ENCODE data around the gene SCNN1G. TPM values are rescaled to one million over a fixed set of nuclear protein-coding genes. Genes with fewer than 3 reads are reported as not detected.

The SCNN1G gene
- polyA plus RNA-seq, 3 donors = not detected

GRCh38 chr16:23146877-23147601, 35.5 kb upstream of the SCNN1G start:
- peaks cover 2 to 3% of the 10 kb centered on the region in 2 donors for H3K27me3 ChIP-seq (ENCODE audit: control insufficient read depth in 2 of 2, insufficient read depth in 2 of 2, low read length in 2 of 2)
- intact Hi-C loops (cut with micrococcal nuclease) = no loop called here
- 77% methylated on average over 5 of the region's 17 CpGs for WGBS (ENCODE audit: insufficient coverage)
- H2AFZ ChIP-seq (ENCODE audit: insufficient read depth, low read depth, low read length, poor library complexity, severe bottlenecking) = no peak overlapping the region
- no peaks in the 10 kb centered on the region for H4K20me1 ChIP-seq (ENCODE audit: insufficient read depth, low read length)
- Mint-ChIP-seq H3K4me1 (peaks cover 25% of the 10 kb centered on the region), H3K27ac (no peak overlapping the region), H3K27me3 (ENCODE audit: low read depth in 3 of 3) (peaks cover 4 to 13% (median 10%) of the 10 kb centered on the region in 3 donors), H3K9me3 (no peaks in the 10 kb centered on the region), H3K4me3 (peak overlapping the region in 1 of 2 donors; percentile 7), H3K36me3 (no peaks in the 10 kb centered on the region)
- H3K27ac ChIP-seq (ENCODE audit: low read depth in 1 of 2, low read length in 2 of 2) = no peak overlapping the region
- no peaks in the 10 kb centered on the region for H3K9me3 ChIP-seq (replicated peaks in 1 of 2; ENCODE audit: control insufficient read depth in 1 of 2, insufficient read depth in 1 of 2, low read length in 2 of 2)
- H3K4me2 ChIP-seq (replicated peaks; ENCODE audit: extremely low read depth, low read length, poor library complexity, severe bottlenecking) = no peak overlapping the region
- H3K79me2 ChIP-seq (ENCODE audit: insufficient read depth, low read length) = peaks cover 9% of the 10 kb centered on the region
- peaks cover 11 to 19% of the 10 kb centered on the region in 2 donors for H3K4me1 ChIP-seq (ENCODE audit: control insufficient read depth in 1 of 2, insufficient read depth in 2 of 2, low read length in 2 of 2)
- DNase-seq = no peak
- no peak overlapping the region for H3K4me3 ChIP-seq (replicated peaks in 1 of 3; ENCODE audit: low read depth in 2 of 3, low read length in 3 of 3)
- H3K36me3 ChIP-seq (replicated peaks in 1 of 2; ENCODE audit: control insufficient read depth in 1 of 2, insufficient read depth in 2 of 2, low read length in 2 of 2) = no peaks in the 10 kb centered on the region
- H3K9ac ChIP-seq (ENCODE audit: insufficient read depth, low read length, poor library complexity, severe bottlenecking) = no peak overlapping the region
- TF ChIP-seq CTCF (IDR thresholded peaks at IDR 0.05) = no peak

GRCh38 chr16:23147666-23148065, 34.9 kb upstream of the SCNN1G start:
- Histone ChIP-seq H3K36me3 (replicated peaks in 1 of 2; ENCODE audit: control insufficient read depth in 1 of 2, insufficient read depth in 2 of 2, low read length in 2 of 2) (no peaks in the 10 kb centered on the region), H3K4me3 (replicated peaks in 1 of 3; ENCODE audit: low read depth in 2 of 3, low read length in 3 of 3) (no peak overlapping the region), H3K4me1 (ENCODE audit: control insufficient read depth in 1 of 2, insufficient read depth in 2 of 2, low read length in 2 of 2) (peaks cover 11 to 19% of the 10 kb centered on the region in 2 donors), H3K27ac (ENCODE audit: low read depth in 1 of 2, low read length in 2 of 2) (no peak overlapping the region), H3K79me2 (ENCODE audit: insufficient read depth, low read length) (peaks cover 6% of the 10 kb centered on the region), H3K27me3 (ENCODE audit: control insufficient read depth in 2 of 2, insufficient read depth in 2 of 2, low read length in 2 of 2) (peaks cover 3 to 4% of the 10 kb centered on the region in 2 donors), H2AFZ (ENCODE audit: insufficient read depth, low read depth, low read length, poor library complexity, severe bottlenecking) (no peak overlapping the region), H4K20me1 (ENCODE audit: insufficient read depth, low read length) (no peaks in the 10 kb centered on the region), H3K9me3 (replicated peaks in 1 of 2; ENCODE audit: control insufficient read depth in 1 of 2, insufficient read depth in 1 of 2, low read length in 2 of 2) (no peaks in the 10 kb centered on the region), H3K9ac (ENCODE audit: insufficient read depth, low read length, poor library complexity, severe bottlenecking) (no peak overlapping the region), H3K4me2 (replicated peaks; ENCODE audit: extremely low read depth, low read length, poor library complexity, severe bottlenecking) (peak overlapping the region; percentile 80)
- peaks cover 25% of the 10 kb centered on the region for H3K4me1 Mint-ChIP-seq
- TF ChIP-seq CTCF (IDR thresholded peaks at IDR 0.05) = no peak
- no peak for DNase-seq
- H3K27ac Mint-ChIP-seq = no peak overlapping the region
- H3K4me3 Mint-ChIP-seq = no peak overlapping the region
- intact Hi-C loops (cut with micrococcal nuclease) = no loop called here
- H3K9me3 Mint-ChIP-seq = no peaks in the 10 kb centered on the region
- peaks cover 4 to 18% (median 11%) of the 10 kb centered on the region in 3 donors for H3K27me3 Mint-ChIP-seq (ENCODE audit: low read depth in 3 of 3)
- WGBS (ENCODE audit: insufficient coverage) = 100% methylated on average over 3 of the region's 4 CpGs
- no peaks in the 10 kb centered on the region for H3K36me3 Mint-ChIP-seq

All from CD14-positive monocyte (primary cell).